IMR-90 (cell line): ENCODE measurements around the gene LTN1.

ENCODE experiments used
- CEBPB ChIP-seq: IDR thresholded peaks from 2 replicates; pipeline ENCODE4 v1.6.1; 2012; ENCODE audit warnings: low read depth, low read length, improper control_type of control experiment
- CHD1 ChIP-seq: IDR thresholded peaks from 2 replicates; pipeline ENCODE4 v1.6.1; 2012; ENCODE audit warnings: low read depth, low read length, improper control_type of control experiment
- CTCF ChIP-seq: conservative IDR thresholded peaks from 2 replicates; pipeline ENCODE4 v1.5.1; 2012; ENCODE audit warnings: mild to moderate bottlenecking, low read depth, low read length, improper control_type of control experiment
- MAFK ChIP-seq: IDR thresholded peaks from 2 replicates; pipeline ENCODE4 v1.6.1; 2012; ENCODE audit warnings: low read depth, low read length, improper control_type of control experiment
- MAZ ChIP-seq: IDR thresholded peaks from 2 replicates; pipeline ENCODE4 v1.6.1; 2012; ENCODE audit warnings: low read depth, mild to moderate bottlenecking, low read length, improper control_type of control experiment, moderate library complexity, borderline replicate concordance
- MXI1 ChIP-seq: IDR thresholded peaks from 2 replicates; pipeline ENCODE4 v1.6.1; 2012; ENCODE audit warnings: low read depth, mild to moderate bottlenecking, low read length, moderate library complexity, borderline replicate concordance
- NFE2L2 ChIP-seq: fragments of 150-350 bp; IDR thresholded peaks from 2 replicates; pipeline ENCODE4 v1.6.1; 2016; ENCODE audit warnings: low read depth, mild to moderate bottlenecking, low read length
- POLR2A ChIP-seq: IDR thresholded peaks from 2 replicates; pipeline ENCODE4 v1.6.1; 2012; ENCODE audit warnings: mild to moderate bottlenecking, low read depth, low read length
- RAD21 ChIP-seq: IDR thresholded peaks from 2 replicates; pipeline ENCODE4 v1.6.1; 2012; ENCODE audit warnings: low read length, improper control_type of control experiment
- RCOR1 ChIP-seq: IDR thresholded peaks from 2 replicates; pipeline ENCODE4 v1.6.1; 2012; ENCODE audit warnings: mild to moderate bottlenecking, low read length, improper control_type of control experiment; ENCODE audit not compliant: insufficient replicate concordance
- RFX5 ChIP-seq: IDR thresholded peaks from 2 replicates; pipeline ENCODE4 v1.8.0; 2012; ENCODE audit warnings: low read depth, mild to moderate bottlenecking, low read length, moderate library complexity
- SMC3 ChIP-seq: fragments of 150-350 bp; IDR thresholded peaks from 2 replicates; pipeline ENCODE4 v1.6.1; 2016; ENCODE audit warnings: low read depth, mild to moderate bottlenecking, antibody characterized with exemption, low read length, moderate library complexity
- USF2 ChIP-seq: fragments of 150-350 bp; IDR thresholded peaks from 2 replicates; pipeline ENCODE4 v1.6.1; 2017; ENCODE audit warnings: mild to moderate bottlenecking, antibody characterized with exemption, low read length, low read depth

- TF ChIP-seq CEBPB, result no peak
- no peak for TF ChIP-seq CTCF
- TF ChIP-seq POLR2A, result no peak
- TF ChIP-seq MXI1, result no peak
- no peak for TF ChIP-seq USF2
- no peak for TF ChIP-seq RCOR1
- TF ChIP-seq RAD21, result no peak
- TF ChIP-seq NFE2L2, result no peak
- no peak for TF ChIP-seq MAZ
- no peak for TF ChIP-seq MAFK
- no peak for TF ChIP-seq RFX5
- no peak for TF ChIP-seq SMC3
- TF ChIP-seq CHD1, result no peak
Observed at GRCh38 chr21:28916150-28916893, 76.4 kb downstream of the LTN1 start.
